ENCODE results near the gene AWAT2. TPM values are rescaled to one million over a fixed set of nuclear protein-coding genes. Genes with fewer than 3 reads are reported as not detected.
A peak's percentile ranks its signal among the peaks of the same experiment; 100 is the strongest.

AWAT2 gene
- total RNA-seq (1 to 10 TPM in 1 of 2 donors, under 1 TPM in 1; 0.31 to 3.9 TPM), polyA plus RNA-seq (ENCODE audit: insufficient read depth, low read depth, low replicate concordance) (0.44 TPM)
- long read RNA-seq, donor 1: 0 reads
- long read RNA-seq, donor 2: 0 reads

DNA sequence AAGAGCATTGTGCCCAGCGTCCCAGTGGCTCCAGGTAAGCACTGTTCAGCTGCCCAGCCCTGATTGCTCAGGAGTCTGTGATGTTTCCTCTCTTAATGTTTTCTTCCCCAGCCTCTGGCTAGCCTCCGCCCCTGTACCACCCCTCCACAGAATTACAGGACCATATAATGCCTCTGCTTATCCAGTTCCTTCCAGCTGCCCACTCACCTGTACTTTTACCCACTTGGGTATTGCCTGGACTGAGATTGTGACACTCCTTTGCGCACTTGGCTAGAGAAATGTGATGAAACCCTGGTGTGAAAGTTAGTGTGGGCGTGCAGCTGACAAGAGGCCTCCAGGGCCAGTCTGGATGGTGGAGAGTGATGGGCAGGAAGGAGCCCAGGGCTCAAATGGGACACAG is at the start of gene AWAT2:
Gene AWAT2 (minus strand): TSS at position 14 of the 400 bp plus-strand sequence. CDS start 6 bp downstream, at position 8.
- Histone ChIP-seq H3K4me1 (no peaks in the 10 kb centered on the region), H3K4me3 (no peak within 1 kb of the TSS), H3K27me3 (no peaks in the 10 kb centered on the region), H3K9me3 (no peaks in the 10 kb centered on the region), H3K36me3 (ENCODE audit: low read depth, missing control alignments) (no peaks in the 10 kb centered on the region), H3K27ac (no peak within 1 kb of the TSS)
- 93 to 100% methylated on average over 3 of the region's 4 CpGs for WGBS, 2 donors
- TF ChIP-seq CTCF (IDR thresholded peaks at IDR 0.05) (no peak), POLR2A (IDR thresholded peaks at IDR 0.05) (no peak)
- no peak for DNase-seq
- intact Hi-C loops (cut with DNase I; ENCODE audit: low total_unique reads): no loop called here

DNA sequence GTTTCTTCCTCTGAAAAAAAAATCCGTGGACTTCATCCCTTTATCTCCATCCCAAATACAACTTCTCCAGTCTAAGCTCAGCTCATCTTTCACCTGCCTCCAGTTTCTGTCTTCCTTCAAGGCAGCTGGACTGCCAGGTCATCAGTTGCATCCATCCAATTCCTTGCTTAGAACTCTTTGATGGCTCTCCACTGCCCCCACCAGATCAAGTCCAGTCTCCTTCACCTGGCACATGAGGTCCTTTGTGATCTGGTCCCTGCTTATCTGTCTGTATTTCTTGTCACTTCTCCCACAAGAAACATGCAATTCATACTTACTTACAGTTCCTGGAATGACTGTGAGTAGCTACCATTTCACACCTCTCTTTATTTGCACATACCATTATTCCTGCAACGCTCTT is 46.3 kb upstream of the AWAT2 start:
- Histone ChIP-seq H3K27me3 (no peaks in the 10 kb centered on the region), H3K36me3 (ENCODE audit: low read depth, missing control alignments) (no peaks in the 10 kb centered on the region), H3K4me1 (no peaks in the 10 kb centered on the region), H3K9me3 (no peaks in the 10 kb centered on the region), H3K27ac (no peak overlapping the region), H3K4me3 (no peak overlapping the region)
- peak; percentile 13 for DNase-seq
- no peak for TF ChIP-seq POLR2A (IDR thresholded peaks at IDR 0.05)
- no peak for TF ChIP-seq CTCF (IDR thresholded peaks at IDR 0.05)
- 76 to 85% methylated on average over 2 of the region's 2 CpGs for whole genome bisulfite sequencing, 2 donors
- intact Hi-C loops (cut with DNase I; ENCODE audit: low total_unique reads): loop anchor here (5.0 kb wide), 1 partner anchor 59 kb away; no protein-coding TSS in a partner anchor

DNA sequence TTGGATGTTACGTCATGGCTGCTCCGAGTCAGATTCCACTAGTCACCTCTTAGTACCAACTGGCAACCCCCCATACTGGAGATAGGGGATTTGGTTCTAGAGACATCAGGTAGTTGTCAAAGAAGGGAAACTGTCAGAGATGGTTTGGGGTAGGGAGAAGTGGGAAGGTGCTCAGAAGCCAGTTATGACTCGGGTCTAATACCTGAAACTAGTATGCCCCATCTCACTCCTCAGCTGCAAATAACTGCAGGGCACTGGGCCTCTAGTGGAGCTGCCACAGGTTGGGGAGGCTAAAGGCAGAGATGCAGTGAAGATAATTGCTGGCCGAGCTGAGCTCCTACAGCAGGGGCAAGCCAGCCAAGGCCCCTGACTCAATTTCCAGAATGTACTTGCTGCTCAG is 42.5 kb upstream of the AWAT2 start:
- no peaks in the 10 kb centered on the region for H3K9me3 ChIP-seq
- intact Hi-C loops (cut with DNase I; ENCODE audit: low total_unique reads): no loop called here
- no peak overlapping the region for H3K4me3 ChIP-seq
- H3K27me3 ChIP-seq: no peaks in the 10 kb centered on the region
- DNase-seq: no peak
- no peaks in the 10 kb centered on the region for H3K4me1 ChIP-seq
- H3K36me3 ChIP-seq (ENCODE audit: low read depth, missing control alignments): no peaks in the 10 kb centered on the region
- WGBS, 2 donors: 83 to 95% methylated on average over 1 to 4 of the region's 4 CpGs
- H3K27ac ChIP-seq: no peak overlapping the region
- TF ChIP-seq POLR2A (IDR thresholded peaks at IDR 0.05): no peak

GRCh38 chrX:70089604-70090297 is 40.0 kb upstream of the AWAT2 start:
- no peaks in the 10 kb centered on the region for H3K9me3 ChIP-seq
- WGBS, 2 donors: 62 to 71% methylated on average over 1 of the region's 1 CpG
- H3K27ac ChIP-seq: no peak overlapping the region
- H3K27me3 ChIP-seq: no peaks in the 10 kb centered on the region
- no peaks in the 10 kb centered on the region for H3K4me1 ChIP-seq
- no peak for DNase-seq
- no peaks in the 10 kb centered on the region for H3K36me3 ChIP-seq (ENCODE audit: low read depth, missing control alignments)
- no peak overlapping the region for H3K4me3 ChIP-seq
- TF ChIP-seq CTCF (IDR thresholded peaks at IDR 0.05) (no peak), POLR2A (IDR thresholded peaks at IDR 0.05) (no peak)
- intact Hi-C loops (cut with DNase I; ENCODE audit: low total_unique reads): no loop called here

- Histone ChIP-seq H3K9me3 (no peaks in the 10 kb centered on the region), H3K36me3 (ENCODE audit: low read depth, missing control alignments) (no peaks in the 10 kb centered on the region), H3K27me3 (no peaks in the 10 kb centered on the region), H3K27ac (no peak overlapping the region), H3K4me1 (no peaks in the 10 kb centered on the region), H3K4me3 (no peak overlapping the region)
- no peak for DNase-seq
- TF ChIP-seq CTCF (IDR thresholded peaks at IDR 0.05) (no peak), POLR2A (IDR thresholded peaks at IDR 0.05) (no peak)
- intact Hi-C loops (cut with DNase I; ENCODE audit: low total_unique reads): no loop called here
Measured at GRCh38 chrX:70088751-70089150, 39.0 kb upstream of the AWAT2 start.

All from testis (tissue), 5 donors.